ENCODE measurements around the gene GRIK4.
"Not testable (repeated sequence)": the region's sequence is repeated elsewhere in the genome, so short reads cannot be mapped to it uniquely, and the experiment has no call there.

The GRIK4 gene

DNA sequence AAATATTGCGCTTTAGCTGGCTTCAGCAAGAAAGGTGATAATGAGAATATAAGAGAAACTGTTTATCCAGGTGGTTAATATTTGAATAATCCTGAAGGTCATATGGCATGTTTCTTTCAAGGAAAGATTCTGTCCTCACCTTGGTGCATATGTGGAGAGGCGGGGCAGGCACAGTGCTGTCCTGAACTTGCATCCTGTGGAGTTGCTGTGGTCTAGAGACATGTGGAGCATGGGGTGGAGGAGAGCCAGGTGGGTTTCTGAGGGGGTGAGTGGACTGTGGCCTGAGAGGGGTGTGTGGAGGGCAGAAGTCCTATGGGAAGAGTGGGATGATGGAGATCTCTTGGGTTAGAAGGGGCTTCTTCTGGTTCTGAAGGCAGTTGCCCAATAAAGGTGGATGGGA lies 65.5 kb downstream of the GRIK4 start:
- no peaks in the 10 kb centered on the region for H3K36me3 ChIP-seq (ENCODE audit: insufficient read depth, low read length)
- H3K4me1 ChIP-seq (ENCODE audit: insufficient read depth, low read length) = peaks cover 10% of the 10 kb centered on the region; the same call in 1 of the 2 replicates
- no peak overlapping the region for H3K9ac ChIP-seq (ENCODE audit: low read depth, low read length)
- H3K9me3 ChIP-seq (ENCODE audit: control insufficient read depth, insufficient read depth, low read length) = no peaks in the 10 kb centered on the region

DNA sequence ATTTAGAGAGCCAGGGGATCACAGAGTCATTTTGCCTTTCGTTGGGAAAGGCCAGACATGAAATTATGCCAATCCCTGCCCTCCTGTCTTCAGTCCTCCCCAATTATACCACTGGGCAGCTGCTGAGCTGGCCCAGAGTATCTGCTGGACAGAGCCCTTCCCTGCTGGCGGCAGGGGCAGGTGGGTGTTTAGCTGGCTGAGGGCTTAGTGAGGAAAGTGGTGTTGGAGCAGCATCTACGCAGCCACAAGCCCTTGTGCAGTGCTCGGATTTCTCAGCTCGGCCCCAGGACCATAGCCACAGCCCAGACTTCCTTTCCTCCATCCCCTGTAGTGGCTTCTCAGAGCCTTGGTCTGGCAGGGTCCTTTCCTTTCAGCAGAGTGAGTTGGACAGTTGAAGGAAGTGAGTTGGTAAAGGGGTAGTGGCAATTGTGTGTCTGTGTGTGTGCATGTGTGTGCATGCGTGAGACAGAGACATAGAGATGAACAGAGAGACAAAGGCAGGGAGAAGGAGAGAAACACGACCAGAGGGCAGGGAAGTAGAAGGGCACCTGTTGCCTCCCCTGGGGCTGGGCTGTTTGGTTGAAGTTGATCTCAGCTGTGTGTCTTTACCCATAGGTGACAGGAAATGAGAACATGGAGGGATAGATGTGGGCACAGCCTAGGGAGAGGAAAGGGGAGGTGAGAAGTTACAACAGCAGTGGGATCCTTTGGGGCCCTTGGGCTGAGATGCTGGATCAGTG lies 66.2 kb downstream of the GRIK4 start:
- H3K9ac ChIP-seq (ENCODE audit: low read depth, low read length) = no peak overlapping the region
- H3K36me3 ChIP-seq (ENCODE audit: insufficient read depth, low read length) = peaks cover 3% of the 10 kb centered on the region; the same call in 1 of the 2 replicates

DNA sequence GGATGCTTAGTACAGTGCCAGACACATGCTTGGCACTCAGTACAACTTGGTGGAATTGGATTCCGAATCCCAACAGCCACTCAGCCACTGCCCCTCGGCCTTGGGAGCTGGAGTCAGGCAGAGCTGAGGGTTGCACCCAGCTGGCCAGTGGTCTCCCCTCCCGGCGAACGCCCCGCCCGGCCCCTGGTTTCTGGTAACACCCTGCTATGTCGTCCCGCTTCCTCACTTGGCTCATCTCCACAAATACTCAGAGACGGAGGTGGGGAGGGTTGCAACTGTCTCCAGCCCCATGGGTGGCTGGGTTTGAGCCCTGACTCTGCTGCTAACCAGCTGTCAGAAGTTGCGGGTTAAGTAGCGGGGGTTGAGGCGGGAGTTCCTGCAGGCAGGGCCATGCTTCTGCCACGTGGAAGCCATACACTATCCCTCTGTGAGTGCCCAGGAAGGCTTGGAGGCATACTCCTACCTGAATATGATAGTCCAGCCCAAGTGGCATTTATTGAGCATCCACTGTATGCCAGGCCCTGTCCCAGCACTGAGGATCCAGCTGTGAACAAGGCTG lies 67.1 kb downstream of the GRIK4 start:
- peaks cover 2% of the 10 kb centered on the region; the same call in 1 of the 2 replicates for H3K9me3 ChIP-seq (ENCODE audit: control insufficient read depth, insufficient read depth, low read length)
- peaks cover 3% of the 10 kb centered on the region; the same call in 1 of the 2 replicates for H3K36me3 ChIP-seq (ENCODE audit: insufficient read depth, low read length)
- H3K9ac ChIP-seq (ENCODE audit: low read depth, low read length) = no peak overlapping the region
- peaks cover 10% of the 10 kb centered on the region; the same call in 1 of the 2 replicates for H3K4me1 ChIP-seq (ENCODE audit: insufficient read depth, low read length)

More for the DNA sequence above, 66.2 kb downstream of the GRIK4 start:
- Histone ChIP-seq H3K4me1 (ENCODE audit: insufficient read depth, low read length) (peaks cover 10% of the 10 kb centered on the region; the same call in 1 of the 2 replicates), H3K9me3 (ENCODE audit: control insufficient read depth, insufficient read depth, low read length) (no peaks in the 10 kb centered on the region)

DNA sequence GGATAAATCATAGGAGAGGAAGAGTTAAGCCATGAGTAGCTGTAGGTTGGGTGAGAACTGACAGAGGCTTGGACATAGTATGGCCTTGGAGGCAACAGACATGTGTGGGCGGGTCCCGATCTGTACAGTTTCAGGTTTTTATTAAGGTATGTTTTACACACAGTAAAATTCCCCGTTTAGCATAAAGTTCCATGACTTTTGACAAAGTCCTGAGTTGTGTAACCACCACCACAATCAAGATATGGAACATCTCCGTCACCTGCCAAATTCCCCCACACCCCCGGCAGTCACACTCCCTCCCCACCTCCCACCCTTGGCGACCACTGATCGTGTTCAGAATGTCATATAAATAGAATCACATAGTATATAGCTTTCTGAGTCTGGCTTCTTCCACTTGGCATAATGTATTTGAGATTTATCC lies 68.1 kb downstream of the GRIK4 start:
- Histone ChIP-seq H3K9me3 (ENCODE audit: control insufficient read depth, insufficient read depth, low read length) (peaks cover 2% of the 10 kb centered on the region; the same call in 1 of the 2 replicates), H3K4me1 (ENCODE audit: insufficient read depth, low read length) (peaks cover 8% of the 10 kb centered on the region; the same call in 1 of the 2 replicates), H3K9ac (ENCODE audit: low read depth, low read length) (no peak overlapping the region), H3K36me3 (ENCODE audit: insufficient read depth, low read length) (peaks cover 3% of the 10 kb centered on the region; the same call in 1 of the 2 replicates)

DNA sequence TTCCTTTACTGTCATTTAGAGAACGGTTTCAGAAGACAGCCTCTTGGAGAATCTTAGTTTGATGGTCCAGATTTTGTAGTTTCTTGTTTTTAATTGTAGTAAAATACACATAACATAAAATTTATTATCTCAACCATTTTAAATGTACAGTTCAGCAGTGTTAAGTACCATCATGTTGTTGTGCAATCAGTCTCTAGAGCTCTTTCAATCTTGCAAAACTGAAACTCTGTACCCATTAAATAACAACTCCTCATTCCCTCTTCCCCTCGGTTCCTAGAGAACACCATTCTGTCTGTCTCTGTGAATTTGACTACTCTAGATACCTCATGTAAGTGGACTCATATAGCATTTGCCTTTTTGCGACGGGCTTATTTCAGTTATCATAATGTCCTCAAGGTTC lies 69.8 kb downstream of the GRIK4 start:
- Histone ChIP-seq H3K36me3 (ENCODE audit: insufficient read depth, low read length) (peaks cover 3% of the 10 kb centered on the region; the same call in 1 of the 2 replicates), H3K9ac (ENCODE audit: low read depth, low read length) (no peak overlapping the region), H3K9me3 (ENCODE audit: control insufficient read depth, insufficient read depth, low read length) (peaks cover 2% of the 10 kb centered on the region; the same call in 1 of the 2 replicates), H3K4me1 (ENCODE audit: insufficient read depth, low read length) (no peaks in the 10 kb centered on the region)

DNA sequence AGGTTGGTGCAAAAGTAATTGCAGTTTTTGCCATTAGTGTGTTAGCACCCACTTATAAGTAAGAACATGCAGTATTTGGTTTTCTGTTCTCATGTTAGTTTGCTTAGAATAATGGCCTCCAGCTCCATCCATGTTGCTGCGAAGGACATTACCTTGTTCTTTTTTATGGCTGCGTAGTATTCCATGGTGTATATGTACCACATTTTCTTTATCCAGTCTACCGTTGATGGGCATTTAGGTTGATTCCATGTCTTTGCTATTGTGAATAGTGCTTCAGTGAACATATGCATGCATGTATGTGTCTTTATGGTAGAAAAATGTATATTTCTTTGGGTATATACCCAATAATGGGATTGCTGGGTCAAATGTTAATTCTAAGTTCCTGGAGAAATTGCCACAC lies 71.0 kb downstream of the GRIK4 start:
- H3K36me3 ChIP-seq (ENCODE audit: insufficient read depth, low read length); H3K9ac ChIP-seq (ENCODE audit: low read depth, low read length); H3K9me3 ChIP-seq (ENCODE audit: control insufficient read depth, insufficient read depth, low read length); H3K4me1 ChIP-seq (ENCODE audit: insufficient read depth, low read length): not testable (repeated sequence)

DNA sequence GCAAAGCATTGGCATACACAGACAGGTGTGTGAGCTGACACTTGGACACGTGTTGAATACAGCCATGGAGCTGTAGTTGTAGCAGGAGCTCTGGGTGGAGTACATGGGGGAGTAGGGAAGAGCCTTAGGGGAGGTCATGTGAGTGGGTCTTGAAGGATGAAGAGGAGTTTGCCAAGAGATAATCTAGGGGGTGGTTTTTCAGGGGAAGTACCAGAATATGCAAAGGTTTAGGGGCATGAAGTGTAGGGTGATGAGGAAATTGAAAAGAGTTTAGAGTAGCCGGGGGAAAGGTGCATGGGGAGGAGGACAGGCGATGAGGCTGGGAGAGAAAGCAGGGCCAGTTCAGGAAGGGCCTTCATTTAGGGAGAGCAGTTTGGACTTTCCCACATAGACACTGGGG lies 74.5 kb downstream of the GRIK4 start:
- H3K9ac ChIP-seq (ENCODE audit: low read depth, low read length) = no peak overlapping the region
- peaks cover 2% of the 10 kb centered on the region; the same call in 1 of the 2 replicates for H3K9me3 ChIP-seq (ENCODE audit: control insufficient read depth, insufficient read depth, low read length)
- H3K4me1 ChIP-seq (ENCODE audit: insufficient read depth, low read length) = peaks cover 4% of the 10 kb centered on the region; the same call in 1 of the 2 replicates
- peaks cover 3% of the 10 kb centered on the region; the same call in 1 of the 2 replicates for H3K36me3 ChIP-seq (ENCODE audit: insufficient read depth, low read length)

DNA sequence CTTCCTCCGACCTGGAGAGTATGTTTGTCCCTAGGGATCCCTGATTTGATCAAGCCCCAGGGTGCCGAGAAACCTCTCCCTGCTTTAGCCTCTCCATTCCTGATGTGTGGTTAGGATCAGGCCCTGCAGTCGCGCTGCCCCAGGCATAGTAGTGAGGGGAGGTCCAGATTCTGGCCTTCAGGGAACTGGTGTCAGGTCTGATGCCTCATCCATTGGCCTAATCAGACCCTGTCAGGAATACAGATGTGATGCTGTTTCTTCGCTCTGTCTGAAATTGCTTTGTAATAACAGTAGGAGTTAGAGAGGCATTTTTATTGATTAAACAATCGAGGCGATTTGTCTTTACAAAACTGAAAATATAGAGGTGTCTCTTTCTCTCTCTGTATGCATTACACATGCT lies 75.2 kb downstream of the GRIK4 start:
- peaks cover 2% of the 10 kb centered on the region; the same call in 1 of the 2 replicates for H3K9me3 ChIP-seq (ENCODE audit: control insufficient read depth, insufficient read depth, low read length)
- peaks cover 3% of the 10 kb centered on the region; the same call in 1 of the 2 replicates for H3K36me3 ChIP-seq (ENCODE audit: insufficient read depth, low read length)
- peaks cover 4% of the 10 kb centered on the region; the same call in 1 of the 2 replicates for H3K4me1 ChIP-seq (ENCODE audit: insufficient read depth, low read length)
- H3K9ac ChIP-seq (ENCODE audit: low read depth, low read length) = no peak overlapping the region

DNA sequence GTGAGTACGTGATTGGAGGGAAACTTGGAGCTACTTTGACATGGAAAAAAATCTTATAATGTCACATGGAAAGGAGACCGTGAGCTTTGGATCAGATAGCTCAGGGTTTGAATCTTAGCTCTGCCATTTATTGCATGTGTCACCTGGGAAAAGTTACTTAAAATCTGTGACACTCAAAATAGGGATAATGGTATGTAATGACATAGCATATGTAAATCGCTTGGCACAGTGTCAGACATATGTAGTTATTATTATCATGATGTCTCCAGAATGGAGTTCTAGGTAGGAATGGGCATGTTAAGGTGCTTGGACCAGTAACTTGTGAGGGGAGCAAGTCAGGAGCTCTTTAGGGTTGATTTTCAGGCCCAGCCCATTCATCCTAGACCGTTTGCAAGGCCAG lies 75.8 kb downstream of the GRIK4 start:
- Histone ChIP-seq H3K9me3 (ENCODE audit: control insufficient read depth, insufficient read depth, low read length) (peaks cover 2% of the 10 kb centered on the region; the same call in 1 of the 2 replicates), H3K36me3 (ENCODE audit: insufficient read depth, low read length) (peaks cover 2% of the 10 kb centered on the region; the same call in 1 of the 2 replicates), H3K4me1 (ENCODE audit: insufficient read depth, low read length) (peaks cover 9% of the 10 kb centered on the region), H3K9ac (ENCODE audit: low read depth, low read length) (no peak overlapping the region)

DNA sequence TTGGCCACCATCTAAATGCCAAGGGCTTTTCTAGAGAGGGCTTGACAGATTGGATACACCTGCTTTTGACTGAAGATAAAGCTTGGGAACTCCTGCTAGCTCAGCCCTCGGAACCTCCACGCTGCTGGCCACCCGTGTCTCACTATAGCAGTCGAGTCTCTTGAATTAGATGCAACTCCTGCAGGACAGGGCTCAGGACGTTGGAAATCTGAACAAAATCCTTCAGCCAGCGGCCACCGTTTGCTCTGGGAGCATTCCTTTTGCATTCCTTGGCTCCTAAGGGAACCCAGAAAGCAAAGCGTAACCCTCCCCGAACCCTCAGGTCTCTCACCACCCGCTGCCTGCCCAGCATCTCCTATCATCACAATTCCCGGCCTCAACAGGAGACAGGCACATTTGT lies 77.8 kb downstream of the GRIK4 start:
- H3K4me1 ChIP-seq (ENCODE audit: insufficient read depth, low read length) = peaks cover 10% of the 10 kb centered on the region
- no peaks in the 10 kb centered on the region for H3K9me3 ChIP-seq (ENCODE audit: control insufficient read depth, insufficient read depth, low read length)
- no peaks in the 10 kb centered on the region for H3K36me3 ChIP-seq (ENCODE audit: insufficient read depth, low read length)
- H3K9ac ChIP-seq (ENCODE audit: low read depth, low read length) = no peak overlapping the region

DNA sequence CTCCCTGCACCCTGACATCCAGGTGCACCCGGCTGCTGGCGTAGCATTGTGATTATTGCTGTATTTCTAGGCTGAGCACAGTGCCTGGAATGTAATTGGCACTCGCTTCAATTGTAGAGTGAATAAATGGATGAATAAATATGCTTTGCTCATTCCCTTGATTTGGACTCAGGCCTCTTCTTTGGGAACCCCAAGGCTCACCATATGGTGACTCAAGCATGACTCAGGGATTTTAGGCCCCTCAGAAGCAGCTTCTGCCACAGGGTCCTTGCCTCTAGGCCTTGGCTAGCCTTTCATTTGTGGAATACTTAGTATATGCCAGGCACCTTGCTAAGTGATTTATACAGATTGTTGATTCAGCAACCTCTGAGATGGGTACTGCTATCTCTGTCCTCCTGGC lies 78.9 kb downstream of the GRIK4 start:
- Histone ChIP-seq H3K9ac (ENCODE audit: low read depth, low read length) (no peak overlapping the region), H3K9me3 (ENCODE audit: control insufficient read depth, insufficient read depth, low read length) (no peaks in the 10 kb centered on the region), H3K4me1 (ENCODE audit: insufficient read depth, low read length) (peaks cover 10% of the 10 kb centered on the region), H3K36me3 (ENCODE audit: insufficient read depth, low read length) (no peaks in the 10 kb centered on the region)

DNA sequence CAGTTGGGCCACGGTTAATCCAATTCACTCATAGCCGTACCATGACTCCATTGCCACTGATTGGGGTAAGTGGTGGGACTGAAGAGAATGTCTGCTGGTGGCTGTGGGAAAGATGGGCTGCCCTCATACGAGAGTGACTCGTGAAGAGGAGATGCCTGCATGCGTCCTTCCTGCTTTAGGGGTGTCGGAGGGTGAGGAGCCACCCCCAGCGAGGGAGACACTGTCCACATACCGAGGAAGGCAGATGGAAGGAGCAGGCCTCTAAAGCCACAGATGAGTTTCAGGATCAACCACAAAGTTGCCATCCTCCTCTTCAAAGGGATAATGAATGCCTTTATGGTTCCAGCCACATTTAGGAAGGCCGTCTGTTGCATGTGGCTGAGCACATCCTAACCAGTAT lies 83.2 kb downstream of the GRIK4 start:
- H3K4me1 ChIP-seq (ENCODE audit: insufficient read depth, low read length) = peaks cover 10% of the 10 kb centered on the region
- H3K9me3 ChIP-seq (ENCODE audit: control insufficient read depth, insufficient read depth, low read length) = no peaks in the 10 kb centered on the region
- no peak overlapping the region for H3K9ac ChIP-seq (ENCODE audit: low read depth, low read length)
- no peaks in the 10 kb centered on the region for H3K36me3 ChIP-seq (ENCODE audit: insufficient read depth, low read length)

DNA sequence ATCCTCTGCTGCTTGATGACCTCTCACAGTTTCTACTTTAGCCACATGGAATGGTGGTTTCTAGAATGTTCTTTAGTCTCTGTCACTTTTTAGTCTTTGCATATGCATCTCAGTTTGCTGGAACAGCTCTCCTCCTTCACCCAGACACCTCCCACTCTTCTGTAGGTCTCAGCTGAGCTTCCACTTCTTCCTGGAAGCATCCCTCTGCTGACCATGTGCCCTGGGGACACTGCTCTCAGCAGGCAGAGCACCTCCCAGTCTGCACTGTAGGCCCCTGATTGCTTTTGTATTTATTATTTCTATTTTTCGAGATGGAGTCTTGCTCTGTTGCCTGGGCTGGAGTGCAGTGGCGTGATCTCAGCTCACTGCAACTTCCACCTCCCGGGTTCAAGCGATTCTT lies 84.0 kb downstream of the GRIK4 start:
- Histone ChIP-seq H3K9ac (ENCODE audit: low read depth, low read length) (no peak overlapping the region), H3K36me3 (ENCODE audit: insufficient read depth, low read length) (no peaks in the 10 kb centered on the region), H3K4me1 (ENCODE audit: insufficient read depth, low read length) (peaks cover 15% of the 10 kb centered on the region), H3K9me3 (ENCODE audit: control insufficient read depth, insufficient read depth, low read length) (no peaks in the 10 kb centered on the region)

DNA sequence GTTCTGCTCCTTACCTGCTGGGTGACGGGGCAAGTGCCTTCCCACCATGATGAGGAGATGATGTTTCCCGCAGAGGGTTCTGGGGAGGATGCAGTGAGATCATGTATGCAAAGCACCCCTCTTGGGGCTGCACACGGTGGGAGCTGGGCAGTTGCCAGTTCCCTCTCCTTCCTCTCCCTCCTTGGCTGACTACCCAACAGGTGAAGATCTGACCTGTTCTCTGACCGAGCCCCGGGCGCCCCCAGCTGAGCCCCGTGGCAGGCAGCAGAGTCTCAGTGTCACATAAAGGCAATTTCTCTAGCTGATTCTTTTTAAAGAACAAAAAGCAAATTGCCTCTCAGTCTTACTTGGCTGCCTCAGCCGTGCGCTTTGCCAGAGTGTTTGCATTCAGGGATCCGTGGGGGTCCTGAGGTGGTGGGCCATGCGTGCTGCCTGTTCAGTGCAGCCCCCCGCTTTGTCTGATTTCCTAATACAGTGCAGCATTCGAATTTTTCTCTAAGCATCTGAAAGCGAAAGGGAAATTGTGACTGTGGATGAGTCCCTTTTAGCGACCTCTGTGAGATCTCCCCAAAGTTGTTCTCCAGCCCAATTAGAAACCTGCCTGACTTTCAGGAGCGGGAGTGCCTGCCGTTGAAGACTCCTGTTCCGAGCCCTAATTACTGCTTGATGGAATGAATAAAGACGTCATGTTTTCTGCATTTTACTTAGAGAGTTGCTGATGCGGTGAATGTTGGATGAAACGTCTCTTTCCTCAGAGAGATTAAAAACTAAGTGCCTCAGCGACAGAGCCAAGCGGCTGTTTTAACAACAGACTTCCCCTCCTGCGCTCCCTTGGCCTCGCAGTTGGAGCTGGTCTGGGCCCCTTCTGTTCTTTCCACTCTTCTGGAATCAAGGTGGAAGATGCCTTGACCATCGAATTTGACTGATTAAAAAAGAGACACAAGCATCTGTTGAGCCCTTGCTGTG lies 86.0 kb downstream of the GRIK4 start:
- Histone ChIP-seq H3K36me3 (ENCODE audit: insufficient read depth, low read length) (no peaks in the 10 kb centered on the region), H3K9me3 (ENCODE audit: control insufficient read depth, insufficient read depth, low read length) (no peaks in the 10 kb centered on the region), H3K4me1 (ENCODE audit: insufficient read depth, low read length) (peaks cover 12% of the 10 kb centered on the region; the same call in 1 of the 2 replicates), H3K9ac (ENCODE audit: low read depth, low read length) (no peak overlapping the region)
